Measurements from ENCODE around the gene RNF168. TPM values are rescaled to one million over a fixed set of nuclear protein-coding genes. Genes with fewer than 3 reads are reported as not detected.

RNF168 gene
- total RNA-seq, 1 experiment from 2014 or later, result 25.1 TPM

DNA sequence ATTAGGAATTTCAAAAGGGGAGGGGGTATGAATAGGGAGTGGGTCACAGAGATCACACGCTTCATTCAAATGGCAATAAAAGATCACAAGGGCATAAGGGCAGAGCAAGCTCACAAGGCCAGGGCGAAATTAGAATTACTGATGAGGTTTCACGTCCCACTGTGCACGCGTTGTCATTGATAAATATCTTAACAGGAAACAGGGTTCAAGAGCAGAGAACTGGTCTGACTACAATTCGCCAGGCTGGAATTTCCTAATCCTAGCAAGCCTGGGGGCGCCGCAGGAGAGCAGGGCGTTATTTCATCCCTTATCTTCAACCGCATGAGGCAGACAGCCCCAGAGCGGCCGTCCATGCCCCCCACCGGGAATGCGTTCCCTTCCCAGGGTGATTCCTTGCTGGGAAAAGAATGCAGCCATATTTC lies 29.7 kb upstream of the RNF168 start:
- no peaks in the 10 kb centered on the region for H3K9me3 ChIP-seq (ENCODE audit: control insufficient read depth in 1 of 2, insufficient read depth in 1 of 2, low read depth in 1 of 2, low read length in 2 of 2)
- H3K27ac ChIP-seq (ENCODE audit: low read depth, low read length), result no peak overlapping the region
- H3K27me3 ChIP-seq (ENCODE audit: insufficient read depth, low read length), result no peaks in the 10 kb centered on the region
- TF ChIP-seq SRF (IDR thresholded peaks at IDR 0.05; ENCODE audit: low read depth), result no peak
- TF ChIP-seq ELF1 (IDR thresholded peaks at IDR 0.05; ENCODE audit: borderline replicate concordance, low read depth), result no peak
- no peak for TF ChIP-seq SP1 (IDR thresholded peaks at IDR 0.05; ENCODE audit: low read depth)
- no peak for TF ChIP-seq YY1 (IDR thresholded peaks at IDR 0.05; ENCODE audit: extremely low read depth, insufficient replicate concordance, low read depth, low read length)
- no peak for TF ChIP-seq TCF7L2 (IDR thresholded peaks at IDR 0.05; ENCODE audit: borderline replicate concordance, extremely low read depth, insufficient read depth, insufficient read length)
- TF ChIP-seq EZH2 (IDR thresholded peaks at IDR 0.05), result no peak
- TF ChIP-seq SIN3A (IDR thresholded peaks at IDR 0.05; ENCODE audit: low read depth), result no peak
- TF ChIP-seq RAD21 (IDR thresholded peaks at IDR 0.05; ENCODE audit: low read depth), result no peak
- TF ChIP-seq, protein P1, sequence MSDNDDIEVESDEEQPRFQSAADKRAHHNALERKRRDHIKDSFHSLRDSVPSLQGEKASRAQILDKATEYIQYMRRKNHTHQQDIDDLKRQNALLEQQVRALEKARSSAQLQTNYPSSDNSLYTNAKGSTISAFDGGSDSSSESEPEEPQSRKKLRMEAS (IDR thresholded peaks at IDR 0.05), result no peak
- no peak for TF ChIP-seq EGR1 (IDR thresholded peaks at IDR 0.05; ENCODE audit: low read depth)
- TF ChIP-seq, protein P2, sequence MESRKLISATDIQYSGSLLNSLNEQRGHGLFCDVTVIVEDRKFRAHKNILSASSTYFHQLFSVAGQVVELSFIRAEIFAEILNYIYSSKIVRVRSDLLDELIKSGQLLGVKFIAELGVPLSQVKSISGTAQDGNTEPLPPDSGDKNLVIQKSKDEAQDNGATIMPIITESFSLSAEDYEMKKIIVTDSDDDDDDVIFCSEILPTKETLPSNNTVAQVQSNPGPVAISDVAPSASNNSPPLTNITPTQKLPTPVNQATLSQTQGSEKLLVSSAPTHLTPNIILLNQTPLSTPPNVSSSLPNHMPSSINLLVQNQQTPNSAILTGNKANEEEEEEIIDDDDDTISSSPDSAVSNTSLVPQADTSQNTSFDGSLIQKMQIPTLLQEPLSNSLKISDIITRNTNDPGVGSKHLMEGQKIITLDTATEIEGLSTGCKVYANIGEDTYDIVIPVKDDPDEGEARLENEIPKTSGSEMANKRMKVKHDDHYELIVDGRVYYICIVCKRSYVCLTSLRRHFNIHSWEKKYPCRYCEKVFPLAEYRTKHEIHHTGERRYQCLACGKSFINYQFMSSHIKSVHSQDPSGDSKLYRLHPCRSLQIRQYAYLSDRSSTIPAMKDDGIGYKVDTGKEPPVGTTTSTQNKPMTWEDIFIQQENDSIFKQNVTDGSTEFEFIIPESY (IDR thresholded peaks at IDR 0.05; ENCODE audit: extremely low read depth, insufficient replicate concordance, low read length), result no peak
- H3K4me2 ChIP-seq (ENCODE audit: low read length), result no peak overlapping the region
- no peak overlapping the region for H3K9ac ChIP-seq (ENCODE audit: low read length)
- H4K20me1 ChIP-seq (ENCODE audit: insufficient read depth), result no peaks in the 10 kb centered on the region
- no peaks in the 10 kb centered on the region for H3K36me3 ChIP-seq (ENCODE audit: control insufficient read depth in 1 of 2, insufficient read depth in 2 of 2, low read length in 2 of 2)
- ChIA-PET RAD21 (ENCODE audit: low non-redundant PET in 1 of 2, low total read pairs in 2 of 2, uncharacterized antibody in 2 of 2, unreplicated experiment in 2 of 2) (no interaction called here), CTCF (no interaction called here), POLR2A (no interaction called here)
- no TSS peak for BruUV-seq (replicated peaks)
- H3K9me2 ChIP-seq (ENCODE audit: insufficient read depth), result no peaks in the 10 kb centered on the region
- no peaks in the 10 kb centered on the region for H3K79me2 ChIP-seq (ENCODE audit: insufficient read depth, low read length)
- intact Hi-C loops (cut with micrococcal nuclease), result no loop called here
- H3K4me1 ChIP-seq (ENCODE audit: control insufficient read depth in 1 of 2, insufficient read depth in 2 of 2, low read length in 2 of 2), result peaks cover 5 to 16% of the 10 kb centered on the region in 2 experiments; a peak in 2 of 4 replicates
- no peak for ATAC-seq
- H3K4me3 ChIP-seq (replicated peaks in 1 of 2; ENCODE audit: low read depth in 1 of 2, low read length in 2 of 2), result no peak overlapping the region
- DNase-seq (ENCODE audit: low read depth, low spot score), result no peak
- H2AFZ ChIP-seq (ENCODE audit: low read depth, low read length, poor library complexity, severe bottlenecking), result no peak overlapping the region
